ENCODE measurements around the gene SNX20.

DNA sequence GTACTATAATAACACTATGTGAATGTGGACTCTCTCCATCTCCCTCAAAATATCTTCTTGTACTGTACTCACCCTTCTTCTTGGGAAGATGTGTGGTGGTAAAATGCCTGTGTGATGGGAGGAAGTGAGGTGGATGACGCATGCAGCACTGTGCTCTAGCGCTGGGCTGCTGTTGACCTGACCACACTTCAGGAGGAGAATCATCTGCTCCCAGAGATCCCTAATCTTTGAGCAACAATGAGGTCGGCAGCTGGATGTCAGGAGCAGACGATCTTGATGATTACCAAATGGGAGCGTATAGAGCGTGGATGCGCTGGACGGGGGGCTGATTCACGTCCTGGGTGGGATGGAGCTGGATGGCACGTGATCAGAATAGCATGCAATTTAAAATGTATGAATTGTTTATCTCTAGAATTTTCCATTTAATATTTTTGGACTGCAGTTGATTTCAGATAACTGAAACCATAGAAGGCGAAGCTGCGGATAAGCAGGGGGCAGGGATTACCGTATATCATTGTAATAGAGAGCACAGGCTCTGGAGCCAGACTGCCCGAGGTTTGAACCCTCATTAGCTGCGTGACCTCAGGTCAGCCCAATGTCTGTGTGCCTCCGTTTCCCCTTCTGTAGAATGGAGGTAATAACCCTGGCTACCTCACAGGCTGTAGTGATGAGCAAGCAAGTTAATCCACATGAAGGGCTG is 37.1 kb upstream of the SNX20 start:
- TF ChIP-seq CTCF (IDR thresholded peaks at IDR 0.05), result no peak
- TF ChIP-seq POLR2A (IDR thresholded peaks at IDR 0.05), result no peak
- TF ChIP-seq EP300 (IDR thresholded peaks at IDR 0.05), result no peak
- no peak for TF ChIP-seq POLR2AphosphoS5 (IDR thresholded peaks at IDR 0.05)

All from gastroesophageal sphincter (tissue), 3 donors.